HG03442 (cell line): ENCODE measurements around the gene RNF220.

Experiments used
- ATAC-seq: cut with Tn5 transposase; IDR thresholded peaks from one replicate; pipeline ENCODE4 v1.9.1; 2021; ENCODE audit warnings: mild to moderate bottlenecking, moderate library complexity; ENCODE audit not compliant: unreplicated experiment

The RNF220 gene

GRCh38 chr1:44672961-44673674 is 268.1 kb downstream of the RNF220 start:
- ATAC-seq = no peak

DNA sequence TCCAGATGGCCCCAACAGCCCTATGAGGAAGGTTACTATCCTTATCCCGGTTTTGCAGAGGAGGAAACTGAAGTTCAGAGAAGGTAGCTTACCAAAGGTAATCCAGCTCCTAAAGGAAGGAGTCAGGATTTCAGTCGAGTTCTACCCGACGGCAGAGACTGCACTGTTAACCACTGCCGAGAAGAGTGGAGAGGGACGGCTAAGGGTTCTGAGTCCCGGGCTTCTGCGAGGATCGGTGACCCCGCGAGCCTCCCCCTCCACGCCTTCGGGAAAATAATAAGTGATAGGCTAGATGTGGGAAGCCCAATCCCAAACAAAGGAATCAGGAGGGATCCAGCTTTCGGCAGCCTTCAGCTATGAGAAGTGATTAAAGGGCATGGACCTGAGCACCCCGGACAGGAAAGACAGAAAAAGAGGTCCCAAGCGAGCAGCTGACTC is 268.6 kb downstream of the RNF220 start:
- ATAC-seq = peak; percentile 1

GRCh38 chr1:44674113-44675000 is 269.3 kb downstream of the RNF220 start, which contains the start of the genes ARMH1 and TMEM53:
Gene ARMH1 (plus strand): TSS chr1:44674714. CDS start chr1:44689698, 14,984 bp downstream.
Gene TMEM53 (minus strand): TSS chr1:44674481. CDS start chr1:44674391, 90 bp downstream.
- ATAC-seq = peak; percentile 90

DNA sequence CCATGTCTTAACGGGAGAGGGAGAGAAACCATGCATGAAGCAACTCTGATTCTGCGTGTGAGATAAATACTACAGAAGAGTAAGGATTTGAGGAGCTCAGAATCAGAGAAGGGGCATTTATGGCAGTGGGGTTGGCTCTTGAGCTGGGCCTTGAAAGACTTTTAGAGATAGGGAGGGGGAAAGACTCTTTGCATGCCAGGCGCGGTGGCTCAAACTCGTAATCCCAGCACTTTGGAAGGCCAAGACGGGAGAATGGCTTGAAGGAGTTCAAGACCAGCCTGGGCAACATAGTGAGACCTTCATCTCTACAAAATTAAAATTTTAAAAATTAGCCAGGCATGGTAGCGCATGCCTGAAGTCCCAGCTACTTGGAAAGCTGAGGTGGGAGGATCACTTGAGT is 270.1 kb downstream of the RNF220 start:
- ATAC-seq = no peak

DNA sequence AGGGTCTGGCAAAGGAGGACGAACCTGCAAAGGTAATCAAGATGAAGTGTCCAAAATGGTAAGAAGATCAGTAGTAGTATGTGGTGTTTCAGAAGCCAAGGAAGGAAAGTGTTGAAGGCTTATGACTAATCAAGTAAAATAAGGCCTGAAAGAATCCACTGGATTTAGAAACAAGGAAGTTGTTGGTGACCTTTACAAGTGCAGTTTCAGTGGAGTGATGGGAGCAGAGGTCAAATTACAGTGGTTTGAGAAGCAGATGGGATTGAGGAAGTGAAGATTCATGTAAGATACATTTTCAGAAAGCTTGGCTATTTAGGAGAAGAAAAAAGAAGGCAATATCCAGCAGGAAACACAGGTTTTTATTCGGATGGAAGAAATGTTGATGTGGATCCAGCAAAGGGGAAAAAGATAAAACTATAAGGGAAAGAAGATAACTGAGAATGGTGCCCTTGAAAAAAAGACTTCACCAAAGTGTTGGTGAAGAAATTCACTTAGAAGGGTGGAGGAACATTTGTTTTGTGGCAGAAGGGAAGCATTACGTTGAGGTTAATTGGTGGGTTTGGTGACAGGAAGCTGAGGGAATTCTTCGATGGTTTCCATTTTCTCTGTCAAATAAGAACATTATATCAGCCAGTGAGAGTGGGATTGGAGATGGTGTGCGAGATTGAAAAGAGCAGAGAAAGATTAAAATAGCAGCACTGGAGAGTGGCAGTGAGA is 271.6 kb downstream of the RNF220 start:
- ATAC-seq = no peak

GRCh38 chr1:44677201-44677766 is 272.2 kb downstream of the RNF220 start:
- no peak for ATAC-seq

DNA sequence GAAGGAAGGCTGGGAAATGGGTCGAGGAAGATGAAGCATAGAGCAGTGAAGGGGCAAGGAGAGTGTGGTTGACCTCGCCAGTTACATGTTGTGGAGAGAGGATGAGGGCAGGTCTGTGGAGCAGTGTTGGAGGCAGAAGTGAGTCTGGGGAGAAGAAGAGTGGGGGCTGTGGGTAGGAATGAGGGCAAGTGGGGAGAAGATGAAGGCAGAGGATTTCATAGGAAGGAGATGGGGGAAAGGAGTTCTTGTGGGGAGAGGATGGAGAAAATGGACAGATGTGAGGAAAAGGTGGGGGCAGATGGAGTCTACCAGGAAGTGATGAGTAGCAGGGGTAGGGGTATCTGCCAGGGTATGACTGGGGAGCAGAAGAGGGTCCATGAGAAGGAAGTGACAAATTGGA is 273.1 kb downstream of the RNF220 start:
- no peak for ATAC-seq

DNA sequence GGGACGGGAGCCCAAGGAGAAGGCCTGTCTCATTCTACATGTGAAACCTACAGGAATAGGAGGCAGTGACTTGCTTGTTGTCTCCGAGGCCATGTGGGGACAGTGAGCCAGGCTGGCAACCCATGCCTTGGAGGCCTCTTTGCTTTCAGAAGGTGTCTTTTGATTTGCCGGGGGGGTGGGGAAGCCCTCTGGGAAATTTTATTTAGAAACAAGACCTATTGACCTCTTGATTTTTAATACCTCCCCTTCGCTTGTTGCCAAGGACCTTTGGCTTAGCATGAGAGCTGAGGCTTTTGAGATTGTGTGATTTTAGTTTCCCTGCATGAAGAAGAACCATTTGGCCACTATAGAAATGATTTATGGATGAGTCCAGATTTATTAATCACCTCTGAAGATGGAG is 273.6 kb downstream of the RNF220 start:
- ATAC-seq = no peak

DNA sequence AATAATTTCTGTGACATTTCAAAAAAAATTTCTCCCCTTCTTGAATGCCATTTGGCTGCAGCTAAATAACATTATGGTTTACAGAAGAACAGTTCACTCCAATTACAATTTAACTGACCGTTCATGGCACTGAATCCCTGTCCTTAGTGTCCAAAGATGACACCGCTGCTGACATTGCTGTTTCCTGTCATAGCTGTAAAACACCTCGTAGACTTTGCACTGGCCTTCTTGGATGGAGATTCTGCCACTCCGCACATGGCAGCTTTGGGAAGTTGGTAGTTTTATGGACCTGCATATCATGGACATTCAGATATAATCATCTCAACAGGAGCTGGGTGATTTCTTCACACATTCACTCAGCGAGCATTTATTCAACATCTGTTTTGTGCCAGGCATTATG is 274.4 kb downstream of the RNF220 start:
- ATAC-seq = no peak

GRCh38 chr1:44681905-44682882 is 277.1 kb downstream of the RNF220 start:
- ATAC-seq = no peak

DNA sequence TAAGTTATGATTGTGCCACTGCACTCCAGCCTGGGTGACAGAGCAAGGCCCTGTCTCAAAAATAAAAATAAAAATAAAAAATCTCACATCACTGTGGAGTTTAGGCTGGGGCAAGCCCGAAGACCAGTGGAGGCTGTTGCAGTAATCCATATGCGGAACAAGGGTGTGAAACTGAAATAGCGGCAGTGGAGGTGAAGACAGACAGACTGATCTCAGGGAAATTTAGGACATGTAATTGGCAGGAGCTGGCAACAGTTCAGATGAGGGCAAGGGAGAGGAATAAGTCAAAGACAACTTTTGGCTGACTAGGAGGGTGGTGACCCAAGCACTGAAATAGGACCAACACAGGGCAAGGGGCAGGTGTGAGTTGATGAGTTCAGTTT is 277.8 kb downstream of the RNF220 start:
- ATAC-seq = no peak

- peak; percentile 74 for ATAC-seq
Measured at GRCh38 chr1:44684525-44684924, 279.5 kb downstream of the RNF220 start.

DNA sequence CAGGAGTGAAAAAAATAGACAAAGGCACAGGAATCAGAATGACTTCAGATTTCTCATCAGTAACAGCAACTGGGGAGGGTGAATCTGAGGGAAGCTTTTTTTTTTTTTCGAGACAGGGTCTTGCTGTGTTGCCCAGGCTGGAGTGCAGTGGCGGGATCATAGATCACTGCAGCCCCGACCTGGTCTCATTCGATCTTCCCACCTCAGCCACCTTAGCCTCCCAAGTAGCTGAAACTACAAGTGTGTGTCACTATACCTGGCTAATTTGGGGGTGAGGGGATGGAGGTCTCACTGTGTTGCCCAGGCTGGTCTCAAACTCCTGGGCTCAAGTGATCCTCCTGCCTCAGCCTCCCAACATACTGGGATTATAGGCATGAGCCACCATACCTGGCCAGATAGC is 280.2 kb downstream of the RNF220 start:
- ATAC-seq = no peak

GRCh38 chr1:44685881-44686280 is 280.8 kb downstream of the RNF220 start:
- no peak for ATAC-seq

- no peak for ATAC-seq
Measured at GRCh38 chr1:44688760-44689446, 283.8 kb downstream of the RNF220 start.

DNA sequence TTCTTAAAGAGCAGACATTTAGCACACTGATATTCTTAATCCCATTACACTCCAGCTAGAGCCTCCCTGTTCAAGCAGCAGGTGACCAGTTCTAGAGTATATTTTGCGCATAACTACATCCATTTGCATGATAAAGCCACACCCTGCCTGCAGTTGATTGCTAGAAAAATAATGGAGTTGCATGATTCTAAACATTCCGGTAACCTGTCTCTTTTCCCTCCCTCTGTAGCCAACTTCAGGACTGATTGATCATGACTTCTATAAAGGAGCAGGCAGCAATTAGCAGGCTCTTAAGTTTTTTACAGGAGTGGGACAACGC is 284.4 kb downstream of the RNF220 start:
- no peak for ATAC-seq

DNA sequence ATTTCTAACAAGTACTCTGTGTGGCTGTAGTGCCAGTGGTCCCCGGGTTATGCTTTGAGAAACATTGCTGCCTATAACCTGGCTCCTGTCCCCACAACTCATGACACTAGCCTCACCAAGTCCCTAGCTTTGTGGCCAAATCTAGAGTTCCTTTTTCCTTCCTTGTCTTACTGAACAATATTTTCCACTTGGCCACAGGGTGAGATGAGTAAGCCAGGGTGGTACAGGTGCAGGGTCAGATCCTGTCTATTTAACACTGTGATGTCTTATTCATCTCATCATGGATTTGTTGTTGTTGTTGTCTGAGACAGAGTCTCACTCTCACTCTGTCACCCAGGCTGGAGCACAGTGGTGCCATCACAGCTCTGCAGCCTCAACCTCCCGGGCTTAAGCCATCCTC is 288.1 kb downstream of the RNF220 start:
- no peak for ATAC-seq

DNA sequence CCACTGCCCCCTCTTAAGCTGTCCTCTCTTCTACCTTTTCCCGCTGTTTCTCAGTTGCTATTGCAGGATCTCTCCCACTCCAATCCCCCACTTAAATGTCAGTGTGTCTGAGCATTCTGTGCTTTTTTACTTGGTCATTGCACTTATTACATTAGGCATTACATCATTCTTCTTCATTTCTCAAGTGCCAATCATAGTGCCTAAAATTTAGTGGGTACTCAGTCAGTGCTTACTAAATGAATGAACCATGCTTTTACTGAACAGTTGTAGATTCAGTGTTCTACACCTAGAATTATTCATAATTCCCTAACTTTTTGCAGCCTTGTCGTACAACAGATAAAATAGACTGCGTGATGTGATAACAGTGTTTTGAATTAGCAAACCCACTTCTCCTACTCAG is 288.8 kb downstream of the RNF220 start:
- no peak for ATAC-seq

GRCh38 chr1:44694863-44695478 is 289.9 kb downstream of the RNF220 start:
- peak; percentile 61 for ATAC-seq
